ENCODE measurements around the gene SLC22A1.
"Not testable (repeated sequence)": the region's sequence is repeated elsewhere in the genome, so short reads cannot be mapped to it uniquely, and the experiment has no call there.

Gene SLC22A1

DNA sequence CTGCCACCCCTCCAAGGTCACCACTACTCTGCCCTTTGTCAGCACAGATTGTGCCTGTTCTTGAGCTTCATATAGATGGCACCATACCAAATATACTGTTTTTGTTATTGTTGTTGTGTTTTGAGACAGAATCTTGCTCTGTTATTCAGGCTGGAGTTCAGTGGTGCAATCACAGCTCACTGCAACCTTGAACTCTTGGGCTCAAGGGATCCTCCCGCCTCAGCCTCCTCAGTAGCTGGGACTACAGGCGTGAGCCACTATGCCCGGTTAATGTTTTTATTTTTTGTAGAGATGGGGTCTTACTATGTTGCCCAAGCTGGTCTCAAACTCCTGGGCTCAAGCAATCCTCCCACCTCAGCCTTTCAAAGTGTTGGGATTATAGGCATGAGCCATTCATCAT is 18.9 kb downstream of the SLC22A1 start:
- not testable (repeated sequence) for DNase-seq

DNA sequence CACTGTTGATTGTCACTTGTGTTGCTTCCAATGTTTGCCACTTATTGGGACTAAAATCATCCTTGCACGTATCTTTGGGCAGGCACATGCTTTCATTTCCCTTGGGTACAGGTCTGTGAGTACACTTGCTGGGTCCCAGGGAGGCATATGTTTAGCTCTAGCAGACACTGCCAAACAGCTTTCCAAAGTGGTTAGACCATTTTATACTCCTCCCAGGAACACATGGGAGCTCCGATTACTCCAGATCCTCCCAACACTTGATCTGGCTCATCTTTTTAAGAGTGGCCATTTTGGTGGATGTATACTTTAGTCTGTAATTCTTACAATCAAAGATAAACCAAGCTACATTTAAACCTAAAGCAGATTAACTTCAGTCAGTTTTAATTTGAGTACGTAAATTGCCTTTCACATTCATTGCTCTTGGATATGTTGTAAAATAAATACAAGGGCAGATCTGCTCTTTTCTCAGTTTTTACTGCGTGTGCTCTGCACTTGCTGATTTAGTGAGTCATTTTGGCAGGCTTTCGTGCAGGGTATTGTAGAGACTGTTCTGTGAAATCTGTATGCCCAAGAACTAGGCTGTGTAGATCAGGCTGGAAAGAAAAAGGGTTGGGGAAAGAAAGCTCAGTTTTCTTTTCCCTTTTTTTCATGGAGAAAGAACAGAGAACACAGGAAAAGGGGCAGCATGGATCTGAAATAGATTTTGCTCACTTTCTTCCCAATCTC is 19.5 kb downstream of the SLC22A1 start:
- no peak for DNase-seq

DNA sequence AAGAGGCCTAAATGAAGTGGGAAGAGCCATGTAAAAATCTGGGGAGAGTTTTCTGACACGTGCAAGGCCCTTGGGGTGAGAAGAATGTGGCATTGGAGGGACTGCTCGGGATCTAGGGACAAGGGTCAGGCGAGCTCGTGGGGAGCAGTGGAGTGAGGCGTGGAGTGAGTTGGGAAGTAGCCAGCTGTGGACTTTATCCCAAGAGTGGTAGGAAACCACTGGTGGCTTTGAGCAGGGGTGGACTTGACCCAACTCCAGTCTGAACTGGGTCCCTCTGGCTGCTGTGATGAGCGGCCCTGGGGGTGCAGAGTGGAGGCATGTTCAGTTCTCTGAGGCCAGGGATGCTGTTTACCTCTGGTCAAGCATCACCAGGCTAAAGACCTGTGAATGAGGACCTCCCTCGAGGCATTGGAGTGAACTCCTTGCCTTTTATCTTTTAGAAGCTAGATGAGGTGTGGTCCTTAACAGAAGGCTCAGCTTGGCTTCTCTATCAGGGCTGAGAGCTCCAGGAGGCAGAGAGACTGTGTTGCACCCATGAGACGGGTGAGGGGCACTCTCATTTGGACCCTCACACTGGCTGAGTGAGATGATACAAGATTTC is 20.6 kb downstream of the SLC22A1 start:
- DNase-seq = no peak

DNA sequence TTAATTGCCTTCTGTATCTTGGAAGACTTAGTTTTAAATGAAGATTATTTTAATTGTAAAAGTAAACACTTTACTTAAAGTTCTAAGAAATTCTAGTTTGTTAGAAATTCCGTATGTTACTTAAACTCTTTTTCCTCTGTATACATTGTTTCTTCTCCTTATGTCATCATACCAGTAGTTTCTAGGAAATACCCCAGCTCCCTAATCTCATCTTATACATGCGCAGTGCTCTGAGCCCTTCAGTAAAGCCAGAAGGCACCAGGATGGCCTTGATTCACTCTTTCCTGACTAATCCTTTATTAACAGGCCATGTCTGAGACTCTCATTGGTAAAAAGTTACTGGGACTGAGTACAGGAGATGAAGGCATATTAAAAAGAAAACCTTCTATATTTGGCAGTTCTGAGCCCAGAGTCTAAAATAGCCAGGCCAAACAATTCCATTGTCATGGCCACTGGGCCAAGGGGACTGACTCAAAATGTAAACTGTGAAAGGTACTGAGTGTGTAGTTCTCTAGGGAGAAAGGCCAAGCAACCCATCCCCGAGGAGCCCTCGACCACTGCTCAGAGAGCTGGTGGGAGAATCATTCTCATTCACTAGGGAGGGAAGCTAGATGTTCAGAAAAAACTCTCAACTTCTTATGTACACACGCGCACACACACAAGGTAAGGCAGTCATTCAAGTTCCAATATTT is 25.0 kb downstream of the SLC22A1 start:
- DNase-seq = no peak

DNA sequence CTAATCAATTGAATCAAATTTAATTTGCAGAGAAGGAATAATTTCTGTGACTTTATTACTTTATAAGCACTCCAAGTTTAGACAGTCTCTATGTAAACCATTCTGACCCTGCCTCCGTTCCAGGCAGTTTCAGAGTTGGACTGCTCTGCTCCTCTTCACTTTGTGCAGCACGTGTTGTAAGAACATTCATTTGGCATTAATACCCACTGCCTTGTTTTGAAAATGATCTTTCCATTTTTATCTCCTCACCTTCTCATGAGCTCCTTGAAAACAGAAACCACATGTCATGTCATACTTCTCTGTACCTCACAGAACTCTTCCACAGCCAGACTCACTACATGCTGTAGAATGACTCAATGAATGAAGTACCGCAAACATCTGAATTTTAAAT is 25.5 kb downstream of the SLC22A1 start:
- DNase-seq = no peak

DNA sequence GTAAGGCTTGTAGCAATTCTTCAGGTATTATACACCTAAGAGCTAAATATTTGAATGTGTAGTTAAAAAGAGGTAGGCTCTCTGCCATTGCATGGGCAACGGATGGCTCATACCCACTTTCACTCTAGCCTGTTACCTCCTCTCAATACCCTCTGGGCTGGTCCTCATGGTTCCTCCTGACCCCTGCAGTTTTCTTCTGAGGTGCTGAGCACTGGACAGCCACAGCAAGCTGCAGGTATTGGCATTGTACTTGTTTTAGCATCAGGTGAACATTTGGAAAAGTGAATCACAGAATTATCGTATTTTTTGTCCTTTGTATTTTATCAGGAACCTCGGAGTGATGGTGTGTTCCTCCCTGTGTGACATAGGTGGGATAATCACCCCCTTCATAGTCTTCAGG is 32.9 kb downstream of the SLC22A1 start:
- no peak for DNase-seq

DNA sequence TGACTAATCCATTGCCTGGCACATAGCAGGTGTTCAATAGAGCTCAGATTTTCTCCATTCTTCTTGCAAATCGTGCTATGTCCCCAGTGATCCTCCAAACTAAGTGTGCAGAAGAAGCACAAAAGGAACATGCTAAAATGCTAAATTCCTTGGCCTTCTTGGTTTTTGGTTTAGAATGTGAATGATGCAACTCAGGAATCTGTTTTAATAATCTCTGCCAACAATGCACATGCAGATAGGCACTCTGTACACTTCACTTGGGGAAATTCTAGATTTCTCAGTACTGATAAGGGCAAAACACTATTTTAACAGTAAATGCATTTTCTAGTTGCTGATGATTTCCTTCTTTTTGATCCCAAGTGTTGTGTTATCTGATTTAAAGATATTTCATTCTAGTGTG is 35.2 kb downstream of the SLC22A1 start:
- no peak for DNase-seq

DNA sequence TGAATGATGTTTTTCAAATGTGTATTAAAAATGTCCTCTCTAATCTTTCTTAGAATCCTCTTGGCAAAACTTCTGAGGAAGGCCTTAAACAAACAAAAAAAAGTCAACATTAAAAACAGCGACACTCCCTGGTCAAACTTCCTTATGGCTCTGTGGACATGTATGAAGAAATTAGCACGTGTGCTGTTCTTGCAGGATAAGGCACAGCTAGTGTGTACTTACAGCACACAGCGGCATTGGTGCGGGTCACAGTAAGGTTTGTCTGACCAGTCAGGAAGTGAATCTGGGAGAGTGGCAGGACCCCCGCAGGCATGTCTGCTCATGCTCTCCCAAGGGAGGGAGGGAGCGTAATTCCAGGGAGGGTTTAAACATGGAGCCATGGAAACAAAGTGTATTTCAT is 38.8 kb downstream of the SLC22A1 start:
- no peak for DNase-seq

DNA sequence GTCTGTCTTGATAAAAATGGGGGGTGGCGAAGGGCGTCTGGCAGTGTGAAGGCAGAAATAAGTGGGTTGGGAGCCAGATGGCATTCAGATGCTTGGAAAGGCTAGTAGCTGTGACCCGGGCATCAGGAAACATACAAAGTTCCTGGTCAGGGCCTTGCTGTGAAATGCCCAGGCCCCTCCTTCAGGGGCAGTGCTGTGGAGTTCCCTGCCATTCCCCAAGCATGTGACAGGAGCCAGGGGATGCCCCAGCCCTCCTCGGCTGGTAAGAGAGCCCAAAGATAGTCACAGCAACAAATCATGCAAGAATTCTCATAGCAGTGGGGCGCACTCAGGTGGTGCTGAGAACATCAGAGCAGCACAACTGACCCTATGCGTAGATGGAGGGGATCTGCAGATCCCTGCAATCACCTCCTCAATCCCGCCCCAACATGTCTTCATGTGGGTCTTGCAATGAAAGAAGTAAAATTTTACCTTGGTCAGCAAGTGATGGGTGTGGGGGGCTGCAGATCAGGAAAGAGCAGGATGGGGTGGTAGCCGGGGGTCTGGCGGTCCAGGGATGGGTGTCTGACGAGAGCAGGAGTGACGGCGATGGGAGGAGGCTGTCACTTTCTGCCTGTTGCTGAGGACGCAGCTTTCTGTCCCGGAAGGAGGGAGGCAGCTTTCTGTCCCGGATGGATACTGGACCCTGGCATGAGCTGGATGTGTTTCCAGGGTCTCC is 39.5 kb downstream of the SLC22A1 start:
- DNase-seq = no peak

DNA sequence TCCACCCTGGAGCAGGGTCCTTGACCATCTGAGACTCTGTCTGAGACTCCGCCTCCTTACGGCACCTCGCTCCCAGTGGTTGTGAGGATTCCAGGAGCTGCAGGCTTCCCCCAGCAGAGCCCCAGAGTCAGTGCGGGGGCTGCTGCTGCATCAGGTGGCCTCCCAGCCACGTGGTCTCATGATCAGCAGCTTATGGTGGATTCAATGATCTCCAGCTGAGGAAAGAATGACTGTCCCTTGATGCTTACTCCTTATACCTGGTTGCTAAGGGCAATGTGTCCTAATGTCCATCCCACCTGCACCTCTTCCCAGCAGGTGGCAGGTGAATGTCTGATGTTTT is 40.0 kb downstream of the SLC22A1 start:
- DNase-seq = no peak

DNA sequence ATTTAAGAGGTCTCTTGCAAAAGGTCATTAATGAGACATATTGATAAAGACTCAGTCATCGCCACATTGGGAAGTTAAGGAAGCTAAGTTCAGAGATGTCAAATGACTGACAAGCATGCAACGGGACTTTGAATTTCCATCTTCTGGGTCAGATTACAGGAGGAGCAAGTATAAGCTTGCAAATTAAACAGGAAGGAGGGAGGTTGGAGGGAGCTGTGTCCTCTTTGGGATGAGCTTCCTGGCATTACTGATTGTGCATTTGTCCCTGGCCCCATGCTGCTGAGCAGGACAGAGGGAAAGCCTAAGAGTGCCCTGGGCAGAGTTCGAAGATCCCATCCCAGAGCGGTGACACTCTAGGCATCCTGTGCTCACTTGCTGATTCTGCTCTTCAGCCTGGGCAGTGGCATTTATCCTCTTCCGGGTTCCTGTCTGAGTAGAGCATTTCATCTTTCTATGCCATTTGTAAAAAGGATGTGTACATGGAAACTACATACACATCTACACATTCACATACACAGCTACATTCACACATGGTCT is 40.5 kb downstream of the SLC22A1 start:
- DNase-seq = no peak

DNA sequence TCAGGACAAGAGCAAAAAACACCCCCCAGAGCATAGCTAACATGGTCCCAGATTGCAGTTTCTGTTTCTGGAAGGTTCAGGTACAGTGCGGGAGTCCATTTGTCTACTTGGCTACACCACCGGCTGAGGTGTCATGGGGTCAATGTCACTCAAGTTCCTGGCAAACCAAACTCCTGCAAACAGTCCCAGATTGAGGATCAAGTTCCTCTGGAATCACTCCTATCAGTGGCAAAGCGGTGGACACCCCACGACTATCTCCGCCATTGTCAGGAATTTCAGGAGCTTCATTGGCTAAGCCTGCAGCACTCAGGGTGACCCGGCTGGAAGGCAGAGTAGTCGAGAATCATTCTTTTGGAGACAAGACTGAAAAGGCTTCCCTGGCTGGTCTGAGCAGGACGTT is 41.8 kb downstream of the SLC22A1 start:
- DNase-seq = no peak

DNA sequence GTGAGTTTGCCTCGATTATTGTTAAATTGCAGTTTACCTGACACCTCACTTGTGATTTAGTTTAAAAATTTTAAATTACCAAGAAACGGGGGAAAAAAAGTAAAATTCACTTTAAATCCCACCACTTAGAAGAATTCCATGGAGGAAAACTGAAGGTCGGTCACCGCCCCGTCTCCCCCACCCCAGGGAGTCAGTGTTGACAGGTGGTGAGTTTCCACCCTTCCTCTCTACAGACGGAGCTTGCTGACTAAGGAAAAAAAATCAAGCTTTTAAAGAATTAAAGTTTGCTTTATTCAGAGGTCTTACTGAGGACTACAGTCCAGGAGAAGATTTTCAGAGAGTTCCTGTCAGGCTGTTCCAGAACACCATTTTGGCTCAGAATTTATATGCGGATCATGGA is 42.3 kb downstream of the SLC22A1 start:
- no peak for DNase-seq

DNA sequence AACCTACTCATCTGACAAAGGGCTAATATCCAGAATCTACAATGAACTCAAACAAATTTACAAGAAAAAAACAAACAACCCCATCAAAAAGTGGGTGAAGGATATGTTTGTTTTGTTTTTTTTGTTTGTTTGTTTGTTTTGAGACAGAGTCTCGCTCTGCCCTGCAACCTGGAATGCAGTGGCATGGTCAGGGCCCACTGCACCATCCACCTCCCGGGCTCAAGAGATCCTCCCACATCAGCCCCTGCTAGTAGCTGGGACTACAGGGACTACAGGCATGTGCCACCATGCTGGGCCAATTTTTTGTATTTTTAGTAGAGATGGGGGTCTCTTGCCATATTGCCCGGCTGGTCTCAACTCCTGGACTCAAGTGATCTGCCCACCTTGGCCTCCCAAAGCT is 44.3 kb downstream of the SLC22A1 start:
- DNase-seq = not testable (repeated sequence)

DNA sequence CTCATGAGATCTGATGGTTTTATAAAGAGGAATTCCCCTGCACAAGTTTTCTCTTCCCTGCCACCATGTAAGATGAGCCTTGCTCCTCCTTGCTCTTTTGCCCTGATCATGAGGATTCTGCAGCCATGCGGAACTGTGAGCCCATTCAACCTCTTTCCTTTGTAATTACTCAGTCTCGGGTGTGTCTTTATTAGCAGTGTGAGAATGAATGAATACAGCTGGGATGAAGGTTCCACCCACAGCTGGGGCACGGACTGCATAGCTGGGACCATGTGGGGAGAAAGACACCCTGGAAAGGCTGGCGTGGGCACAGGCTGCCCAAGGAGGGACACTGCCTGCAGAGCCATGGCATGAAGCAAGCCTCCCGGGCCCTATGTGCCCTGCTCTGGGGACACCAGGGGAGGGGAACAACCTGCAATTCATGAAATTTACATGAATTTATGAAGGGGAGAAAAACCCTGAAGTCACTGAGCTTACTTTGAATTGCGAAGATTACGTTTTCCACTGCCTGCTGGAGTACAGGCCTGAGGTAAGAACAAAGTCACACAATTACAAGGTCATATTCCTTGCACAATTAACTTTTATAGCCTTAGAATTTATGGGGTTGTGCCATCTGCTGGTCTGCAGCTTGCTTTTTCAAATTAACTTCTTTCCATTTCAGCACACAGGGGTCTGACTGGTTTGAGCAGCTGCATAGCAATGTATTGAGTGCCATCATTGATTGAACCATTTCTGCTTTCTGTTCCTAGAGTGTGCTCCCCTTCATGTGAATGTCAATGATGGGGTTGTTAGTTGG is 46.2 kb downstream of the SLC22A1 start:
- no peak for DNase-seq

DNA sequence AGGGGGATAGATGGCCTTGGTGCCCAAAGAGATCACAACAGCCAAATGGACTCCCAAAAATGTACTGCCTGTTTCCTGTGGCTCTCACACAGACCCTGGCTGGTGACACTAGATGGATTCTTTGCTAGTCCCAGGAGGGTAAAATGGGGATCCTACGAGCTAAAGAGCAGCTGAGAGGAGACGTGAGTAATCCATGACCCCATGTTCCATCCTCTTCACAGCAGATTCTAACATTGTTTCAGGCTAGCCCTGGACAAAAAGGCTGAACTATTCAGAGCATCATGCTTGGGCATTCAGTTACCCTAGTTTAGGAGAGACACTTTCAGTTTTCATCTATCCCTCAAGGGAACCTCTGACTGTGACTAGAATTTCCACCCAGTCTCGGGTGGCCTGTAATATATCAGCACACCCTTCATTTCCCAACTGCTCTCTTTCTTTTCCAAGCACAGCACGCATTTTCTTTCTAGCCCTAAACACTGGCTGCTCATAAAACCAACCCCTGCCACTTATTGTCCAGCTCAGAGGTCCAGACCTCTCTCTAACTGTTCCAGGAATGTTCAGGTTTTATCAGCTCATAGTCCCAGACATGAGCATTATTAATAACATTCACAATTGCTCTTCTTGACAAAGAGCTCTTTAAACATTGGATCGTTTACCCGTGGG is 48.5 kb downstream of the SLC22A1 start:
- no peak for DNase-seq

DNA sequence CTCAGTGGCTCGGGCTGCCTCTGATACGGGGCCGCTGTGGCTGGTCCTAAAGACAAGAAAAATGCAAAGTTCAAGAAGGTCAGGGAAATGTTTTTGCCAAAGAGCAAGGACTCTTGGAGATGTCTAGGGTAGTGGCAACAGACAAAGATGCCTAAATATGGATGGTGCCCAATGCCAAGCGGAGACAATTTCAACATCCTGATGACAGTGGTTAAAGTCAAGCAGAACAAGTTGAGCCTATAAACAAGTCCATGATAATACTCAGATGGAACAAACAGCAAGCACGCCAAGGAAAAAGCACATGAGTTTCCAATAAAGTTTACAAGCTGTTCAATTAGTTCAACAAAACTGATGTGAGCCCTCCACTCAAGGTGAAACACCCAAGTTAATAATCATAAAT is 51.1 kb downstream of the SLC22A1 start:
- DNase-seq = no peak

DNA sequence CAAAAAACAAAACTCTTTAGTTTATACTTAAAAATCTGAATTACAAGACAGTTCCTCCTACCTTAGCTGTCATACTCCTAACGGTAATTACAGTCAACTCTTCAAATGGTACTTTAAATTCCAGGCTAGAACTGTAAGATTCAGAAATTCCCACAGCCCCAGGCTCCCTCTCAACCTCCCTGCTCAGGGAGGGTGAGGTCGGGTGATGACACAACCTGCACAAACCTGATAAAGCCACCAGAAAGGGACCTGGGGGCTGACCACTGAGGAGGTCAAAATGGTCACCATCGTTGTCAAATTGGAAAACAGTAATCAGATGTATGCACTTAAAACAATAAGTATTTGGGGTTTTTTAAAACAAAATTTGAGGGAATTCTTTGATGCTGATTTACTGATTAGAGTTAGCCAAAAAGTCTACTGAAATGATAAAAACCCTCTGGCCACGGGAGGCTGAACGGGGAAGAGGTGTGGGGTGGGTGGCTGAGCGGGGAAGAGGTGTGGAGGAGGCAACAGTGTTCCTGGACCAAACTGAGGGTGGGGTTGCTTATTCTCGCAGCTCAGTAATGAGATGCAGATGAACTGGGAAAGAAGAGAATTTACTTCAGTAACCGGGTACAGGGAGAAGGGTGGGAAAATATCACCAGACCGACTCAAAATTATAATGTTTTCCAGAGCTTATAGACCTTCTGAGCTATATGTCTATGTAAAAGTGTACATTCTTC is 52.4 kb downstream of the SLC22A1 start:
- DNase-seq = no peak

DNA sequence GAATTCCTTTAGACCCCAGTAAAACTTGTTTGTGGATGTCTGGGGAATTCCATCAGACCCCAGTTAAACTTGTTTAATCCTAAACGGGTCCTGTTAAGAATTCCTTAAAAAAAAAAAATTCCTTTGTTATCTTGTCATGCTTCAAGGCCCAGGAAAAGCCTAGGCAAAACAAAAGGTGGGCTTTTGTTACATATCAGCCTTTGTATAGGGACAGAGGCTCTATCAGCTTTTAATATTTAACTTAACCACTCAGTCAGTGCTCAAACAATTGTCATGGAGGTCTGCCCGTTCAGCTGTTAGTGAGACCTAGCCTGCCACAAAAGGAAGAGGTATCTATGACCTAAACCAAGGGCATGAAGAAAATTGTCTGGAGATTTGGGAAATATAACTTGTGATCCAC is 53.1 kb downstream of the SLC22A1 start:
- DNase-seq = no peak

DNA sequence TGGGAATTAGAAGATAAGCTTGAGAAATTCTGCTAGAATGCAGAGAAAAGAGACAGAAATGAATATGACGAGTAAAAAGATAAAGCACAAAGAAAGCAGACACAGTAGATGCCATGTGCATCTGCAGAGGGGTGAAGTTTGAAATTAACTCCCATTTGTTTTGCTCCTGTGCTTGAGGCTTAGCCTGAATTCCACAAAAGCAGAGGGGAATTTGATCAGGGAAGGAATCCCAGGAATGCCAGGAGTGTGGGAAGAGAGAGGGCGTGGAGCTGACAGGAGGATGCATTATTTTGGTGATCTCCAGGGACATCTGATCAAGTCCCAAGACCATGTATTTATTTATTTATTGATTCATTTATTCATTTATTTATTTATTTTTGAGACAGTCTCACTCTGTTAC is 55.6 kb downstream of the SLC22A1 start:
- DNase-seq = no peak

DNA sequence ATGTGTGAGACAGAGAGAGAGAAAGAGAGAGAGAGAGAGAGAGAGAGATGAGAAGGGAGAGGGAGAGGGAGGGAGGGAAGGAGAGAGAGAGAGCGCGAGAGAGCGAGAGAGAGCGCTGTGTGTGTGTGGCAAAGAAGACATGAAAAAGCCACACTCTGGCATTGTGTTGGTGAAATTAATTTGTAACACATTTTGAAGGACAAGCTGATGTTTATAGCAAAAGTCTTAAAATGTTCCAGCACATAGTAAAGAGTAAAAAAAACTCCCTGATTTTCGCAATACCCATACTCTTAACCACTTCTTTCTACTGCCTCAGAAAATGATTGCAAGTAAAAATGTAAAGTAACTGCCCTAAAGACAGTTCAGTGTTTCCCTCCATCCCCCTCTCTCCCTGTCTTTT is 56.7 kb downstream of the SLC22A1 start:
- no peak for DNase-seq

DNA sequence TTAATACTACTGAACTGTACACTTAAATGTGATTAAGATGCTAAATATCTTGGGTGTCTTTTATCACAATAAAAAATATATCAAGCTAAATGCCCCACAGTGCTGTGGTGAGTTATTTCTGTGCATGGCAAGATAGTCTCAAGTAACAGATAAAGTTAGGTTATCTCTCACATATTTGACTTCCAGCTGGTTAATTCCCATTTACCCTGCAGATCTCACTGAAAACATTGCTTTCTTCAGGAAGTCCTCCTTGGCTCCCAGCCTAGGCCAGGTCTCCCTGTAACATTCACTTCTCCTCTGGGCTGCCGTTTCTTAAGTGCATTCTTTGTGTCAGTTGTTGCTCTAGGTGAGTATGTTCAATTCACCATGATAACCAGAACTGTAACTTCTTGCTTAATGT is 59.1 kb downstream of the SLC22A1 start:
- no peak for DNase-seq

Measured in activated CD4-positive, CD25-positive, alpha-beta regulatory T cell treated with anti-CD3 and anti-CD28 coated beads, Interleukin-2, amount 50 U/mL, for 72 hours (primary cell).